HG03354 (cell line): ENCODE measurements around the gene SLC27A3.
"Not testable (repeated sequence)": the region's sequence is repeated elsewhere in the genome, so short reads cannot be mapped to it uniquely, and the experiment has no call there.

Experiments used
- ATAC-seq: cut with Tn5 transposase; IDR thresholded peaks from one replicate; pipeline ENCODE4 v1.9.1; 2021; ENCODE audit warnings: mild to moderate bottlenecking; ENCODE audit not compliant: unreplicated experiment, poor library complexity, severe bottlenecking

Gene SLC27A3

DNA sequence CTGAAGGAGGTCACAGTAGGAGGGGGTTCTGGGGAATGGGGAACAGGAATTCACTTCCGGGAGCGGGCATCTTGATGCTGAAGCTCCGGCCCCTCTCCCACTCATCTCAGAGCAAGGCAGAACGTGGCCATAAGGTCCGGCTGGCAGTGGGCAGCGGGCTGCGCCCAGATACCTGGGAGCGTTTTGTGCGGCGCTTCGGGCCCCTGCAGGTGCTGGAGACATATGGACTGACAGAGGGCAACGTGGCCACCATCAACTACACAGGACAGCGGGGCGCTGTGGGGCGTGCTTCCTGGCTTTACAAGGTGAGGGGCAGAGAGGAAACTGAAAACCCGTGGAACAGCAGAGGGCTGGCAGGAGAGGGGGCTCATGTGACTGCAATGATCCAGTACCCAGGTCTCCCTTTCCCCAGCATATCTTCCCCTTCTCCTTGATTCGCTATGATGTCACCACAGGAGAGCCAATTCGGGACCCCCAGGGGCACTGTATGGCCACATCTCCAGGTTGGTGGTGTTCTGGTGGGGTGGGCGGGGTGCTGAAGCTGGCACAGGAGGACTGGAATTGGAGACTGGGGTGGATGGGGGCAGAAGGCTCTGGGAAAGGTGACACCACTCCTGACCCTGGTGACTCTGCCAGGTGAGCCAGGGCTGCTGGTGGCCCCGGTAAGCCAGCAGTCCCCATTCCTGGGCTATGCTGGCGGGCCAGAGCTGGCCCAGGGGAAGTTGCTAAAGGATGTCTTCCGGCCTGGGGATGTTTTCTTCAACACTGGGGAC lies 3.0 kb downstream of the SLC27A3 start:
- ATAC-seq: no peak

GRCh38 chr1:153778824-153779519 lies 3.8 kb downstream of the SLC27A3 start:
- no peak for ATAC-seq

GRCh38 chr1:153779781-153780541 lies 4.8 kb downstream of the SLC27A3 start:
- ATAC-seq: no peak

GRCh38 chr1:153780551-153780950 lies 5.3 kb downstream of the SLC27A3 start:
- ATAC-seq: no peak

- not testable (repeated sequence) for ATAC-seq
Observed at GRCh38 chr1:153782648-153783047, 7.4 kb downstream of the SLC27A3 start.

GRCh38 chr1:153783233-153784190 lies 8.3 kb downstream of the SLC27A3 start:
- ATAC-seq: peak; percentile 87

DNA sequence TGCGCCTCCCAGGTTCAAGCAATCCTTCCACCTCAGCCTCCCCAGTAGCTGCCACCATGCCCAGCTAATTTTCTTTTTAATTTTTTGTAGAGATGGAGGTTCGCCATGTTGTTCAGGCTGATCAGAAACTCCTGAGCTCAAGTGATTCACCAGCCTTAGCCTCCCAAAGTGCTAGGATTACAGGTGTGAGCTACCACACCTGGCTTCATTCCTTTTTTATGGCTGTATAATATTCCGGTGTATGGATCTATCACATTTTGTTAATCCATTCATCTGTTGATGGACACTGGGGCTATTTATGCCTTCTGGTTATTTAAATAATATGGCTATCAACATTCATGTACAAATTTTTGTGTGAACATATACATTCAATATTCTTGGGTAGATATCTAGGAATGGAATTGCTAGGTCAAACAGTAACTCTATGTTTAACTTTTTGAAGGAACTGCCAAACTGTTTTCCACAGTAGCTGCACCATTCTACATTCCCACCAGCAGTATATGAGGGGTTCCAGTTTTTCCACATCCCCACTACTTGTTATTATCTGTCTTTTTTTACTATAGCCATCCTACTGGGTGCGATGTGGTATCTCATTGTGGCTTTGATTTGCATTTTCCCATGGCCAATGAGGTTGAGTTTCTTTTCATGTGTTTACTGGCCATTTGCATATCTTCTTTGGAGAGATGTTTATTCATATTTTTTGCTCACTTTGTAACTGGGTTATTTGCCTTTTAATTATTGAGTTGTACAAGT lies 11.0 kb downstream of the SLC27A3 start:
- ATAC-seq: no peak

GRCh38 chr1:153789478-153790034 lies 14.3 kb downstream of the SLC27A3 start:
- ATAC-seq: no peak

DNA sequence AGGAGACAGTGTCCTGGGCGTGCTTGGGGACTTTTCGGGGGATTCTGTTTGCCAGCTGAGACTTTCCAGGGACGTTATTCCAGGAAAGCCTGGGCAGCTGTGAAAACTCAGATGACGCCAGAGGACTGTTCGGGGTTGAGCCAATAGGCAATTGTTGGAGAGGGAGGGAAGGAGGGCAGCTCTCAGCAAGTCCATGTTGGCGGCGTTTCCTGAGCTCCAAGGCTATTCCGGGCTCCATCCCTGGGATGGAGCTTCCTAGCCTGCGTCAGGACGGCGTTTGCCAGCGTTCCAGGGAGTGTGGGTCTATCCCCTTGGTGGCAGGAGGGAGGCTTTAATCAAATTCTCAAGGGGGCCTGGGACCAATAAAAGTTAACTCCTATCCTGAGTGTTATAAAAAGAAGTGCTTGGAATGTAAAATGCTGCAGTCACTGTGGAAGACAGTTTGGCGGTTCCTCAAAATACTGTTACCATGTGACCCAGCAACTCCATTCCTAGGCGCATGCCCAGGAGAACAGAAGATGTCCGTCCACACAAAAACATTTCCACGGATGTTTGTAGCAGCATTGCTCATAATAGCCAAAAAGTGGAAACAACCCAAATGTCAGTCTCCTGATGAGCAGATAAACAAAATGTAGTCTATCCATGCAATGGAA lies 15.2 kb downstream of the SLC27A3 start:
- no peak for ATAC-seq

- ATAC-seq: peak; percentile 93
Observed at GRCh38 chr1:153790966-153791647, 15.9 kb downstream of the SLC27A3 start.

GRCh38 chr1:153791648-153792253 lies 16.5 kb downstream of the SLC27A3 start:
- peak; percentile 12 for ATAC-seq

DNA sequence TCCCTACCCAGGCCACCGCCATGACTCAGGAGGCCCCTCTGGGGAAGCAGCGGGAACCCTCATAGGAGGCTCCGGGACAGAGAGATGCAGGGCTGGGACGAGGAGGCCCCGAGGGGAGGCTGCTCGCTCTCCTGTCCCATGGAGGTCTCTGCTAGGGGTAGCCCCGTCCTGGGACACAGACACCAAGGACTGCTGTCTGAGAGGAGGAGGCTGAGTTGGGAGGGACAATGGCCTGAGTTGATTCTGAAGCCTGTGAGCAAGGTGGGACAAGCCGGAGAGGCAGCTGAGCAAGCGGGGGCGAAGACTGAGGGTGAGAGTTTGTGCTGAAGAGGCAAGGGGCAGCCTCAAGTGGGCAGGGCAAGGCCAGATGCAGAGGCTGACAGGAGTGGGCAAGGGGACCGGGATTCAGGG lies 17.4 kb downstream of the SLC27A3 start:
- no peak for ATAC-seq

DNA sequence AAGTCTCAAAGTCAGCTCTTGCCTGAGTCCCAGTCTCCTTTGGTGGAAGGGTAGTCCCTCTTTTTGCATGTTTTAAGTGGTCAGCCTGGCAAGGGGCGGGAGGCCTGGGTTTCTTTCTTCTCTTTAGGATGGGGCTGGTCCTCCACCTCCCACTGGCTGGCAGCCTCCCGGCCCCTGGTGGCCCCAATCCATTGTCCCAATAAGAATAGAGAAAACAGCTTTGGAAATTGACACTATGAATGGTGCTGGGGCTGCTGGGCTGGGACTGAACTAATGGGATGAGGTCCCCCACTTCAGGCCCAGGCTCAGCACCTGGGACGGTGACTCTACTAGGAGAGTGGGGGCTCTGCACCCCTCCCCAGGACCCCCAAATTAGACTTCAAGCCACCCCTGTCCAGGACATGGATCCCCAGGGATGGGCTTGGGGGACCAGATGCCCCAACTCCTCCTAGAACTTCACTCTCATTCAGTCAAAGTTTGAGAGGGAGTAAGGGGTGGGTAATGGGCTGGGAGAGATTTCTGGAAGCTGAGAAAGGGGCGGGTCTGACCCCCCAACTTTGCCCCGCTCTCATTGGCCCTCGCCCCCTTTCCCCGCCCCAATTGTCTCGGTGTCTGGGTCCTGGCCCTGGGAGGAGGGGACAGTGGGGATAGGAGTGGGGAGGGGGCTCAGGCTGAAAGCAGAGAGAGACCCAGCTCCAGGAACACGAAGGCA lies 18.2 kb downstream of the SLC27A3 start:
- ATAC-seq: no peak

- ATAC-seq: no peak
Observed at GRCh38 chr1:153793973-153794615, 18.9 kb downstream of the SLC27A3 start.

GRCh38 chr1:153794624-153795329 lies 19.6 kb downstream of the SLC27A3 start:
- ATAC-seq: no peak
